ENCODE results near the gene SDHAF2.

GRCh38 chr11:61485080-61485479, 55.2 kb downstream of the SDHAF2 start:
- TF ChIP-seq POLR2AphosphoS5 (IDR thresholded peaks at IDR 0.05), result no peak
- no peak for TF ChIP-seq CTCF (IDR thresholded peaks at IDR 0.05)
- no peak for TF ChIP-seq POLR2A (IDR thresholded peaks at IDR 0.05)
